NT2/D1 (cell line): Measurements from ENCODE around the gene CYRIA.

Experiments used
- SUZ12 ChIP-seq: IDR thresholded peaks from 2 replicates; pipeline ENCODE4 v1.6.1; 2011; ENCODE audit not compliant: insufficient read length, insufficient read depth; ENCODE audit errors: extremely low read depth
- YY1 ChIP-seq: IDR thresholded peaks from 2 replicates; pipeline ENCODE4 v1.6.1; 2011; ENCODE audit not compliant: insufficient read length, insufficient read depth
- ZNF274 ChIP-seq: IDR thresholded peaks from 2 replicates; pipeline ENCODE4 v1.6.1; 2011; ENCODE audit warnings: mild to moderate bottlenecking, low read depth, low read length

DNA sequence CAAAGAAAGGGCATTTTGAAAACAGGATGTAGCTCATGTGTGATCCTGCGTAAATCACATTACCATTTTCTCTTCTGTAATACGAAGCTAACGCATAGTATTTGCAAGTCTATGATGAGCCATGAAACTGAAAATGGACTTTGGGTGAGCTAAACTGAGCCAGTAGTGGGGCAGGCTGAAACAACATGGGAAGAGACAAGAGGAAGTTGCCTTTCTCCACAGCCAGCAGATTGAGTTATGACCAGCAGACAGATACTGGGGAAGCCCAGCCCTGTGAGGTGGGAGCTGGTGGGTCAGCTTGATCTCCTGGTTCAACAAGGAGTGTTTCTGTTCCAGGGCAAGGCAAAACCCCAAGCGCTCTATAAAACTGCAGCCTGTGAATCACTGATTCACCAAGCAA, 11.8 kb downstream of the CYRIA start:
- TF ChIP-seq YY1 (no peak), ZNF274 (no peak), SUZ12 (no peak)
